HepG2 (cell line): Measurements from ENCODE around the gene RFC1.
"Not testable (repeated sequence)": the region's sequence is repeated elsewhere in the genome, so short reads cannot be mapped to it uniquely, and the experiment has no call there.

Experiments used
- FOXM1 ChIP-seq: sonication (generic); formaldehyde crosslinking; IDR thresholded peaks from 2 replicates; pipeline ENCODE4 v1.5.0; 2020; ENCODE audit warnings: missing genetic modification reagents
- HCFC1 ChIP-seq: fragments of 150-350 bp; IDR thresholded peaks from 2 replicates; pipeline ENCODE4 v1.6.1; 2014; ENCODE audit warnings: low read depth, low read length
- MAZ ChIP-seq, 2 experiments: sonication (generic) in 1 of 2; formaldehyde crosslinking in 1 of 2; IDR thresholded peaks; 2 replicates each; pipeline versions ENCODE4 v1.5.0 to v1.6.1; 2012 to 2020; ENCODE audit warnings: low read depth in 2 of 2, mild to moderate bottlenecking in 2 of 2, borderline replicate concordance in 1 of 2, improper control_type of control experiment in 1 of 2, low read length in 1 of 2, missing genetic modification reagents in 1 of 2, moderate library complexity in 1 of 2
- TF ChIP-seq, protein P1 (sequence below): sonication (generic); formaldehyde crosslinking; conservative IDR thresholded peaks from 2 replicates; pipeline ENCODE4 v1.4.0; 2020; ENCODE audit warnings: missing genetic modification reagents
- TF ChIP-seq, protein P2 (sequence below), 2 experiments: sonication (generic) in 1 of 2; formaldehyde crosslinking in 1 of 2; IDR thresholded peaks; 2 replicates each; pipeline versions ENCODE4 v1.6.1 to v1.9.0; 2014 to 2022; ENCODE audit warnings: antibody characterized with exemption in 1 of 2, borderline replicate concordance in 1 of 2, inconsistent platforms in 1 of 2, low read depth in 1 of 2, missing genetic modification reagents in 1 of 2
- TF ChIP-seq, protein P3 (sequence below): sonication (generic); formaldehyde crosslinking; IDR thresholded peaks from 2 replicates; pipeline ENCODE4 v1.5.0; 2020; ENCODE audit warnings: mild to moderate bottlenecking, missing genetic modification reagents, moderate library complexity
- TF ChIP-seq, protein P4 (sequence below): sonication (generic); formaldehyde crosslinking; conservative IDR thresholded peaks from 2 replicates; pipeline ENCODE4 v1.5.0; 2020; ENCODE audit warnings: missing genetic modification reagents
- TF ChIP-seq, protein P5 (sequence below): sonication (generic); formaldehyde crosslinking; IDR thresholded peaks from 2 replicates; pipeline ENCODE4 v1.9.0; 2022; ENCODE audit warnings: low read depth, missing genetic modification reagents

DNA sequence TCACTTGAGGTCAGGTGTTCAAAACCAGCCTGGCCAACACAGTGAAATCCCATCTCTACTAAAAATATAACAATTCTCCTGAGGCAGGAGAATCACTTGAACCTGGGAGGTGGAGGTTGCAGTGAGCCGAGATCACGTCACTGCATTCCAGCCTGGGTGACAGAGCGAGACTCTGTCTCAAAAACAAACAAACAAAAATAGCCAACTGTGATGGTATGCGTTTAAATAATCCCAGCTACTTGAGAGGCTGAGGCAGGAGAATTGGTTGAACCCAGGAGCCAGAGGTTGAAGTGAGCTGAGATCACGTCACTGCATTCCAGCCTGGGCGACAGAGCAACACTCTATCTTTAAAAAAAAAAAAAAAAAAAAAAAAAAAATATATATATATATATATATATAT, 35.5 kb upstream of the RFC1 start:
- TF ChIP-seq, protein P1, sequence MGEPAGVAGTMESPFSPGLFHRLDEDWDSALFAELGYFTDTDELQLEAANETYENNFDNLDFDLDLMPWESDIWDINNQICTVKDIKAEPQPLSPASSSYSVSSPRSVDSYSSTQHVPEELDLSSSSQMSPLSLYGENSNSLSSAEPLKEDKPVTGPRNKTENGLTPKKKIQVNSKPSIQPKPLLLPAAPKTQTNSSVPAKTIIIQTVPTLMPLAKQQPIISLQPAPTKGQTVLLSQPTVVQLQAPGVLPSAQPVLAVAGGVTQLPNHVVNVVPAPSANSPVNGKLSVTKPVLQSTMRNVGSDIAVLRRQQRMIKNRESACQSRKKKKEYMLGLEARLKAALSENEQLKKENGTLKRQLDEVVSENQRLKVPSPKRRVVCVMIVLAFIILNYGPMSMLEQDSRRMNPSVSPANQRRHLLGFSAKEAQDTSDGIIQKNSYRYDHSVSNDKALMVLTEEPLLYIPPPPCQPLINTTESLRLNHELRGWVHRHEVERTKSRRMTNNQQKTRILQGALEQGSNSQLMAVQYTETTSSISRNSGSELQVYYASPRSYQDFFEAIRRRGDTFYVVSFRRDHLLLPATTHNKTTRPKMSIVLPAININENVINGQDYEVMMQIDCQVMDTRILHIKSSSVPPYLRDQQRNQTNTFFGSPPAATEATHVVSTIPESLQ (CRISPR knock-in tag): not testable (repeated sequence)
- TF ChIP-seq, protein P2, sequence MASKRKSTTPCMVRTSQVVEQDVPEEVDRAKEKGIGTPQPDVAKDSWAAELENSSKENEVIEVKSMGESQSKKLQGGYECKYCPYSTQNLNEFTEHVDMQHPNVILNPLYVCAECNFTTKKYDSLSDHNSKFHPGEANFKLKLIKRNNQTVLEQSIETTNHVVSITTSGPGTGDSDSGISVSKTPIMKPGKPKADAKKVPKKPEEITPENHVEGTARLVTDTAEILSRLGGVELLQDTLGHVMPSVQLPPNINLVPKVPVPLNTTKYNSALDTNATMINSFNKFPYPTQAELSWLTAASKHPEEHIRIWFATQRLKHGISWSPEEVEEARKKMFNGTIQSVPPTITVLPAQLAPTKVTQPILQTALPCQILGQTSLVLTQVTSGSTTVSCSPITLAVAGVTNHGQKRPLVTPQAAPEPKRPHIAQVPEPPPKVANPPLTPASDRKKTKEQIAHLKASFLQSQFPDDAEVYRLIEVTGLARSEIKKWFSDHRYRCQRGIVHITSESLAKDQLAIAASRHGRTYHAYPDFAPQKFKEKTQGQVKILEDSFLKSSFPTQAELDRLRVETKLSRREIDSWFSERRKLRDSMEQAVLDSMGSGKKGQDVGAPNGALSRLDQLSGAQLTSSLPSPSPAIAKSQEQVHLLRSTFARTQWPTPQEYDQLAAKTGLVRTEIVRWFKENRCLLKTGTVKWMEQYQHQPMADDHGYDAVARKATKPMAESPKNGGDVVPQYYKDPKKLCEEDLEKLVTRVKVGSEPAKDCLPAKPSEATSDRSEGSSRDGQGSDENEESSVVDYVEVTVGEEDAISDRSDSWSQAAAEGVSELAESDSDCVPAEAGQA (IDR thresholded peaks at IDR 0.05; ENCODE audit: low read depth): not testable (repeated sequence)
- TF ChIP-seq, protein P2 (CRISPR knock-in tag; IDR thresholded peaks at IDR 0.05; ENCODE audit: borderline replicate concordance): not testable (repeated sequence)
- TF ChIP-seq, protein P3, sequence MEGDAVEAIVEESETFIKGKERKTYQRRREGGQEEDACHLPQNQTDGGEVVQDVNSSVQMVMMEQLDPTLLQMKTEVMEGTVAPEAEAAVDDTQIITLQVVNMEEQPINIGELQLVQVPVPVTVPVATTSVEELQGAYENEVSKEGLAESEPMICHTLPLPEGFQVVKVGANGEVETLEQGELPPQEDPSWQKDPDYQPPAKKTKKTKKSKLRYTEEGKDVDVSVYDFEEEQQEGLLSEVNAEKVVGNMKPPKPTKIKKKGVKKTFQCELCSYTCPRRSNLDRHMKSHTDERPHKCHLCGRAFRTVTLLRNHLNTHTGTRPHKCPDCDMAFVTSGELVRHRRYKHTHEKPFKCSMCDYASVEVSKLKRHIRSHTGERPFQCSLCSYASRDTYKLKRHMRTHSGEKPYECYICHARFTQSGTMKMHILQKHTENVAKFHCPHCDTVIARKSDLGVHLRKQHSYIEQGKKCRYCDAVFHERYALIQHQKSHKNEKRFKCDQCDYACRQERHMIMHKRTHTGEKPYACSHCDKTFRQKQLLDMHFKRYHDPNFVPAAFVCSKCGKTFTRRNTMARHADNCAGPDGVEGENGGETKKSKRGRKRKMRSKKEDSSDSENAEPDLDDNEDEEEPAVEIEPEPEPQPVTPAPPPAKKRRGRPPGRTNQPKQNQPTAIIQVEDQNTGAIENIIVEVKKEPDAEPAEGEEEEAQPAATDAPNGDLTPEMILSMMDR: not testable (repeated sequence)
- not testable (repeated sequence) for TF ChIP-seq FOXM1; HCFC1; MAZ (IDR thresholded peaks at IDR 0.05; ENCODE audit: borderline replicate concordance, low read depth, low read length); MAZ (CRISPR knock-in tag; IDR thresholded peaks at IDR 0.05; ENCODE audit: low read depth)
- TF ChIP-seq, protein P4, sequence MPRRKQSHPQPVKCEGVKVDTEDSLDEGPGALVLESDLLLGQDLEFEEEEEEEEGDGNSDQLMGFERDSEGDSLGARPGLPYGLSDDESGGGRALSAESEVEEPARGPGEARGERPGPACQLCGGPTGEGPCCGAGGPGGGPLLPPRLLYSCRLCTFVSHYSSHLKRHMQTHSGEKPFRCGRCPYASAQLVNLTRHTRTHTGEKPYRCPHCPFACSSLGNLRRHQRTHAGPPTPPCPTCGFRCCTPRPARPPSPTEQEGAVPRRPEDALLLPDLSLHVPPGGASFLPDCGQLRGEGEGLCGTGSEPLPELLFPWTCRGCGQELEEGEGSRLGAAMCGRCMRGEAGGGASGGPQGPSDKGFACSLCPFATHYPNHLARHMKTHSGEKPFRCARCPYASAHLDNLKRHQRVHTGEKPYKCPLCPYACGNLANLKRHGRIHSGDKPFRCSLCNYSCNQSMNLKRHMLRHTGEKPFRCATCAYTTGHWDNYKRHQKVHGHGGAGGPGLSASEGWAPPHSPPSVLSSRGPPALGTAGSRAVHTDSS (CRISPR knock-in tag): not testable (repeated sequence)
- TF ChIP-seq, protein P5, sequence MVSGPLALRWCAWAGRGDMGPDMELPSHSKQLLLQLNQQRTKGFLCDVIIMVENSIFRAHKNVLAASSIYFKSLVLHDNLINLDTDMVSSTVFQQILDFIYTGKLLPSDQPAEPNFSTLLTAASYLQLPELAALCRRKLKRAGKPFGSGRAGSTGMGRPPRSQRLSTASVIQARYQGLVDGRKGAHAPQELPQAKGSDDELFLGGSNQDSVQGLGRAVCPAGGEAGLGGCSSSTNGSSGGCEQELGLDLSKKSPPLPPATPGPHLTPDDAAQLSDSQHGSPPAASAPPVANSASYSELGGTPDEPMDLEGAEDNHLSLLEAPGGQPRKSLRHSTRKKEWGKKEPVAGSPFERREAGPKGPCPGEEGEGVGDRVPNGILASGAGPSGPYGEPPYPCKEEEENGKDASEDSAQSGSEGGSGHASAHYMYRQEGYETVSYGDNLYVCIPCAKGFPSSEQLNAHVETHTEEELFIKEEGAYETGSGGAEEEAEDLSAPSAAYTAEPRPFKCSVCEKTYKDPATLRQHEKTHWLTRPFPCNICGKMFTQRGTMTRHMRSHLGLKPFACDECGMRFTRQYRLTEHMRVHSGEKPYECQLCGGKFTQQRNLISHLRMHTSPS (CRISPR knock-in tag): not testable (repeated sequence)
